GM19351 (cell line): ENCODE results near the gene GCNT4.
"Not testable (repeated sequence)": the region's sequence is repeated elsewhere in the genome, so short reads cannot be mapped to it uniquely, and the experiment has no call there.

ENCODE experiments used
- ATAC-seq: cut with Tn5 transposase; IDR thresholded peaks from one replicate; pipeline ENCODE4 v1.9.1; 2021; ENCODE audit warnings: mild to moderate bottlenecking, moderate library complexity; ENCODE audit not compliant: unreplicated experiment

GCNT4 gene, protein sequence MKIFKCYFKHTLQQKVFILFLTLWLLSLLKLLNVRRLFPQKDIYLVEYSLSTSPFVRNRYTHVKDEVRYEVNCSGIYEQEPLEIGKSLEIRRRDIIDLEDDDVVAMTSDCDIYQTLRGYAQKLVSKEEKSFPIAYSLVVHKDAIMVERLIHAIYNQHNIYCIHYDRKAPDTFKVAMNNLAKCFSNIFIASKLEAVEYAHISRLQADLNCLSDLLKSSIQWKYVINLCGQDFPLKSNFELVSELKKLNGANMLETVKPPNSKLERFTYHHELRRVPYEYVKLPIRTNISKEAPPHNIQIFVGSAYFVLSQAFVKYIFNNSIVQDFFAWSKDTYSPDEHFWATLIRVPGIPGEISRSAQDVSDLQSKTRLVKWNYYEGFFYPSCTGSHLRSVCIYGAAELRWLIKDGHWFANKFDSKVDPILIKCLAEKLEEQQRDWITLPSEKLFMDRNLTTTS

DNA sequence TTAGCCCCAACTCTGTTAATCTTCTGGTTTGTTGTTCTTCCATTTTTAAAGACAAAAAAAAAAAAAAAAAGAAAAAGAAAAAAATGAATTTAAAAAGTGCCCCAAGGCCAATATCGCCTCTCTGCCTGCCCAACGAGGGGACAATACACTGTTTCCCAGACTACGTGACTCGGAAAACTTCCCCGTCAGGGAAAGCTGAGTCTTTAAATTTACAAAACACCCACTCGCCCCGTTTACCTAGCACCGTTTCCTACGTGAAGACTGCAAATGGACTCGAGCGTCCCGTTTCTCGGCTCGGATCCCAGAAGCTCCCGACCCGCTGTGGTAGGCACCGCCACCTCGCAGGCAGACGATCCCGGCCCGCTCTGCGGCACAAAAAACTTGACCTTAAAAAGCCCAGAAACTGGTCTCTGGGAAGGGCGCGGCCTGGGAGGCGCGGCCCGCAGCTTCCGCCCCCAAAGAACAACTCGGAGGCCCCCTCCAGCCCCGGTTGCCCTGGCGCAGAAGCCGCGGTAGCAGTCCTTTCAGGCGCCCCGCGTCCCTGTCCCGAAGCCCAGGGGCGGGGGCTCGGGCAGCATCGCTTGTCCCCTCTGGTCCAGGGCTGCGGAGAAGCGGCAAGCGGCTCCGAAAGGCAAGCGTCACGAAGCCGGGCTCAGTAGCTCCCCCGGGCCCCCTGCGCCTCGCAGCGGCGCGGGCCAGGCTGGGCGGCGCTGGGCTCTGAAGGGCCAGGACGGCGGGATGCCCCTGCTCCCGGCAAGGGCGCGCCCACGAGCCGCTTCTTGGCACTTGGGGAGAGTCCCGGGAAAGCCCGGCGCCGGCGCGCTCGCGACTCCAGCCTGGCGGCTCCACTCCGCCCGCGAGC, at the start of gene GCNT4:
Gene GCNT4 (minus strand): TSS at position 367 of the 862 bp plus-strand sequence. CDS start 22,521 bp downstream, outside the sequence.
- ATAC-seq, result no peak

DNA sequence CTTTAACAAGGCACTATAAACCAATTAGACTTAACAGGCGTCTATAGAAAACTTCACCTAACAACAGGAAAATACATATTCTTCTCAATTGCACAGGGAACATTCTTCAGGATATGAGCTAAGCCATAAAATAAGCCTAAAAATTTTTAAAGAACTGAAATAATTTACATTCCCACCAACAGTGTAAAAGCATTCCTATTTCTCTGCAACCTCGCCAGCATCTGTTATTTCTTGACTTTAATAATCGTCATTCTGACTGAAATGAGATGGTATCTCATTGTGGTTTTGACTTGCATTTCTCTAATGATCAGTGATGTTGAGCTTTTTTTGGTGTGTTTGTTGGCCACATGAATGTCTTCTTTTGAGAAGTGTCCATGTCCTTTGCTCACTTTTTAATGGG, 43.6 kb upstream of the GCNT4 start:
- ATAC-seq, result not testable (repeated sequence)

DNA sequence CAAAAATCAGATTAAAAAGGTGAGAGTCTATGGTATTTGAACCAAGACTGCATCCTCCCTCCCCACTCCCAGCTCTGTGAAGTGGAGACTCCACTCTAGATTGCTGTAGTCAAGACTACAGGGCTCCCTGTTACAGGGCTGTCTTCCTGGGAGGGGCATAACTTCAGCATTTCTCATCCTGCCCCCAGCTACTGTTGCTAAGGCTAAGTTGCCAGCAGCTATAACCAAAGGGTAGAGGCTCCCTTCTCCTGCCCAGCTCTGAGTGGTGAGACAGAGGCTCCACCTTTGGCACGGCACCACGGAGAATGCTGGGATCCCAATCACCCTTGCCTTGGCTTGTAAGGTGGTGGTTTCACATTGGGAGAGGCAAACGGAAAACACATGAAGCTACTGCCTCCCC, 39.2 kb upstream of the GCNT4 start:
- no peak for ATAC-seq

DNA sequence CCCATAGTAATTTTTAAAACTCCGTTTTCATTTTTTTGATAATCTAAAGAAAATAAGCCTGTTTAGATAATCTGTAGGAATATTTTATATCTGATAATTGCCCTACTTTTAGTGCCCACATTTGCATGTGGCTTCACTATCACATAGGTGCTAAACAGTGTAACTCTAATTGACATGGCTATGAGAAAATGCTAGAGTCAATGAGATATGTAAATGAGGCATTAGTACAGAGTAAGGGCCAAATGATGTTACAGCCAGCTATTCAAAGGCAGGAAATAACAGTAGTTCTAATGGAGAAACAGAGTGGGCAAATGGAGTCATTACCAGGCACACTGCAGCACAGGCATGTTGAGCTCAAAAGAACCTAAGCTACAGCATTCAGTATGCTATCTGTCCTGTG, 37.3 kb upstream of the GCNT4 start:
- no peak for ATAC-seq

DNA sequence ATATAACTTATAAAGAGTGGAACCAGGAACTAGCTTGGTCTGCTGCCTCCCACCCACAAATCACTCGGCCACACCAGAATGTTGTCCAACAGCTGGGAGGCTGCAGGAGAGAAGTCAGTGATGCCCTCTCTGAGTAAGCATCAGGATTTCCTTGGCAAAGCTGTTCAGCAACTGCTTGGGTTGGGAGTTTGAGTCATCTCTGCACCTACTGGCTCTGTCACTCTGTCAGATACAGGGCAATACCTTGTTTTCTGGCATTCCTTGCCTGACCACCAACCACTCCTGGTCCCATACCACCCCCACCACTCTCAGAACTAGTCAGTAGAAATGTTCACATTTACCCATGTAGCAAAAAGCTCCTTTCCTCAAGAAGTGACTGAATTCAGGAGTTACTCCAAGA, 36.8 kb upstream of the GCNT4 start:
- no peak for ATAC-seq

DNA sequence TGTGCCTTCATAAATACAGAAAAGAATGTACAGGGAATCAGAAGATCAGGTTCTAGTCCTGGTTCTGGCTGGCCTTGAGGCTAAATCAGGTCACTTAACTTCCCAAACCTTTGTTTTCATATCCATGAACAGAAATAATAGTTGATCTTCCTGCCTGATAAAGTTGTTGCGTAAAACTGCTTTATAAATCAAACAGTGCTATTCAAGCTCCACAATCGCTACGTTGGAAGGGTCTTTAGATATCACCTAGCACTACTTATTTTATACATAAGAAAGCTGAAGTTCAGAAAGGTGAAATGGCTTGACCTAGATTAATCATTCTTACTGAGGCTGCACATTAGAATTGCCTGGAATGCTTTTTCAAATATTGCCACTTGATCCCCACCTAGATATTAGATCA, 36.3 kb upstream of the GCNT4 start:
- no peak for ATAC-seq

DNA sequence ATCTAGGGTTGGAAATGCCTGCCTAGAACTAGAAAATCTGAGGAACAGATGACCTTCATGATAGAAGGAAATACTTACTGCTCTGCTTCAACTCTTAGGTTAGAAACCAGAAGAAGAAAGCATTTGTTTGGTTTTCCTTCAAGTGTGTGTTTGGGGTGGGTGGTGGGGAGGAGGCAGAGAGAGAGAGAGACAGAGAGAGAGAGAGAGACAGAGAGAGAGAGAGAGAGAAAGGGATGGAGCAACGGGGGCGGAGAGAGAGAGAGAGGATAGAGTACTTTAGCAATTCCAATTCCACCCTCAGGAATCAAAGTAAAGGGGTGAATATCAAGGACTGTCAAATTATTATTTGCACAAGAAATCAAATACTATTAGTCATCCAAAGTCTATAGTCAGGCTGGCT, 29.2 kb upstream of the GCNT4 start:
- no peak for ATAC-seq

DNA sequence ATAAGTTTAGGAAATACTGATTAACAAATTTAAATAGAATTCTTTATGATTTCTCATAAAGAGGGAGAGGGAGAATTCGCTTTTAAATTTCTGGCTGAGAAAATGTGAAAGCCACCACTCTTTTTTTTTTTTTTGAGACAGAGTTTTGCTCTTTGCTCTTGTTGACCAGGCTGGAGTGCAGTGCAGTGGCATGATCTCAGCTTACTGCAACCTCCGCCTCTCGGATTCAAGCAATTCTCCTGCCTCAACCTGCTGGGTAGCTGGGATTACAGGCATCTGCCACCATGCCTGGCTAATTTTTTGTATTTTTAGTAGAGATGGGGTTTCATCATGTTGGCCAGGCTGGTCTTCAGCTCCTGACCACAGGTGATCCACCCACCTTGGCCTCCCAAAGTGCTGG, 27.0 kb upstream of the GCNT4 start:
- not testable (repeated sequence) for ATAC-seq

DNA sequence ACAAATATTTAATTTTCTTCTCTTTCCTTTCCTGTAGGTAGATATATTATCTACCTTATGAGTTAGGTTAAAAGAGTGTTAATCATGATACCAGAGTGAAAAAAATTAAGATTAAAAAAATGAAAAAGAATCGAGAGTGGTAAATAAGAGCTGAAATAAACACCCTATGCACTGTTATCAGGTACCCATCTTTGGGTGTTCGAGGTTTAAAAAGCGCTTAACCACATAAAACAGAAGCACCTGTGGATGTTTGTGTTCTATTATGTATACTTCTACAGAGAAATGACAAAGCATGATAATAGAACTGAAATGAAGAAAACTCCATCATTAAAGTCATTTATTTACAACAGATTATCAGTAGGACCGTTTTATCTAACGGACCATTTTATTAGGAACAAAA, 25.7 kb upstream of the GCNT4 start:
- ATAC-seq, result no peak

DNA sequence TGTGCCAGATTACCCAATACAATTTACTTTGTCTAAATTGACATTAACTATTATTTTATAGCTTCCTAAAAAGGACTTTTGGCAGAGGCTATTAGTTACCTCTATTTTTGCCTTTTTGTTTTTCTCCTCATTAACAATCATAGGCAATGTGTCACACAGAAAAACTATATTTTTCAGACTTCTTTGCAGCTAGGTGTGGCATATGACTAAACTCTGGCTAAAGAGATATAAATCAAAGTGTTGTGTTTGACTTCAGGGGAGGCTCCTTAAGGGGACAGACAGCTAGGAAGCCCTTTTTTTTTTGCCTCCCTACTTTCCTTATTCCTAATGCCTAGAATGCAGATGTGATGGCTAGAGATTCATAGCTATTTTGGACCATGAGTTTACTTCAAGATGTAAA, 19.7 kb upstream of the GCNT4 start:
- no peak for ATAC-seq

DNA sequence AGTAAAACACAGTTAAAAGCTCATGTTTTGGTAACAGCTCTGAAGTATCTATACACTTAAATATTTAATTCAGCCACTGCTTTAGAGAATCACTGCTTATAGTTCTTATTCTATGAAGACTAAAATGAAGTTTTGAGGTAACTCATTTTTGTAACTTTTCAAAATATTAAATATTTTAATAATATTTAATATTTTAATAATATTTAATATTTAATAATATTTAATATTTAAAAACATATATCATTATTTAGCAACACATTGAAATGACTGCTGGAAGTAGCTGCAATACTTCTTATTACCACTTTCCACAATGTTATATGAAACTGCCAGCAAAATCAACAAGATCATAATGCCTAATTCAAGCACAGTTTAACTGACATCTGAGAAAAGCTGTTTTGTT, 18.7 kb upstream of the GCNT4 start:
- no peak for ATAC-seq

DNA sequence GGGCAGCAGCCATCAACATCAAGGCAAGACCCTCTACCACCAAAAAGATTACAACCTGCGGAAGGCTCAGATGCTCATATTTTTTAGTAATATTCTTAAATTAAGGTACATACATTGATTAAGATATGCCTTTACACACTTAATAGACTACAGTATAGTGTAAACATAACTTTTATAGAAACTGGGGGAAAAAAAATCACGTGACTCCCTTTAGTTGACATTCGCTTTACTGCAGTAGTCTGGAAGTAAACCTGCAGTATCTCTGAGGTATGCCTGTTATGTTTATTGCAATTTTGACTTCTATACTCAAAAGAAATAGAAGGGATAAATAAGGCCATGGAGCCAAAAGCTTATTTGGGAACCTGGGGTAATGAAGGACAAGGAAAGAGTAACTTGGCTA, 15.1 kb upstream of the GCNT4 start:
- no peak for ATAC-seq

DNA sequence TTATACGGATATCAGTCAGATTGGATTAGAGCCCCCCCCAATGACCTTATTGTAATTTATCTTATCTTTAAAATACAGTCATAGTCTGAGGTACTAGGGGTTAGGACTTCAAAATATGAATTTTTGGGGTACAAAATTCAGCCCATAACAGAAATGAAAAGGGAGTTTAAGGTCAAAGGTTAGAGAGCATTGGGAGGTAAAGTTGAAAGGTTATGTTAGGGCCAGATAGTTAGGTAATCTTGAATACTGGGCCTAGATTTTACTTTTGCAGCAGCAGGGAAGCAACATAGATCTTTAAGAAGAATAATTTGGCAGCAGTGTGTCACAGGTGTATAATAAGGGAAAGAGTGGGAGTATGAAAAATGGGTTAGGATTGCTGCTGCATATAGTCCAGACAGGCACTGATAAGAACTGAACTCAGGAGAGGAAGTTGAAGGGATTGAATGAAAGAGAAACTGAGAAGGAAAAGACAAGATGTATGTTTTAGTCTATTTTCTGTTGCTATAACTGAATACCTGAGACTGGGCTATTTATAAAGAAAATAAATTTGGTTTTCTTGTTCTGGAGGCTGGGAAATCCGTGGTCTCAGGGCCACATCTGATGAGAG, 10.7 kb upstream of the GCNT4 start:
- no peak for ATAC-seq

DNA sequence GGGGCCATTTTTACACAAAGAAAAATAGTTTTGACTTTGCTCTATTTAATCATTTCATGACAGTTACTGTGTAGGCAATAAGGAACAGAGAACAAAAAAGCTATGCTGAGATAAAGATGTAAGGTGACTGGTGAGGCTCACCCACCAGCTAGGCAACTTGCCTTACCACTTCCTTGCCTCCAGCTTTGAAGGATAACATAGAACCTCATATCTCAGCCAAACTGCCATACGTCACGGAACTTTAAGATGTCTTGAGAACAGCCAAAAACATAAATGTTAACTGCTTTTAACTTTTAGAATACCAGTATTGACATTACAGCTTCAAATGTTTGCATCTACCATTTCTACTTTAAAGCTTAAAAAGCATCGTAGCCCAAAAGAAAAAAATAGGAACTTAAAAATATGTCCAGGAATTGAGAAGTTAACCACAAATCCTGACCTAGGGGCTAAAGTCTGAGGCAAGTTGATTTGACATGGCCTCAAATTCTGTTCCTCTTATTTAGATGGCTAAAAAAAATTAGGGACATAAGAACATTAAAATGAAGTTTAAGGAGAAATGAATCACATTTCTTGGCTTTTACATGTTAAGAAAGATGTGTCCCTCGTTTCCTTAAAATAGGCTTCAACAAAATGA, 7.7 kb upstream of the GCNT4 start:
- no peak for ATAC-seq

DNA sequence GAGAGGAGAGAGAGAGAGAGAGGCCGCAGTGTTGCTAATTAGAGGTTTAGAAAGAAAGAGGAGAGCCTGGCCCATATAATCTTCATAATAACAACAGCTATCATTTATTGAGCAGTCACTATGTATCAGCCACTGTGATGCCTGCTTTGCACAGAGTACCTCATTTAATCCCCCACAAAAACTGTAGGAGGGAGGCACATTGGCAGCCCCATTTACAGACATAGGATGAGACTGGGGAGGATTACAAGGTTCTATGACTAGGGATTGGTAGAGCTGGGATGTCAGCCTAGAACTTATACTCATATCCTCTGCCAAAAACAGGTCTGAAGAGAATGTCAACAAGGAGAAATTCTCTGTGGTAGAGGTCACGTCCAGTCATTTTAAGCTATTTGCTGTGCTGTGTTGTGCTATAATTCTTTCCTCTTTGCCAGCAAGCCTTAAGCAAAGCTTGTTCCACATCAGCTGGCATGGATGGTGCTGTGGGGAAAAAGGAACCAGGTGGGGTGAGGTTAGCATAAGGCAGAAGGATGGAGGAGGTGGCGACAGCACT, 6.7 kb upstream of the GCNT4 start:
- ATAC-seq, result no peak

DNA sequence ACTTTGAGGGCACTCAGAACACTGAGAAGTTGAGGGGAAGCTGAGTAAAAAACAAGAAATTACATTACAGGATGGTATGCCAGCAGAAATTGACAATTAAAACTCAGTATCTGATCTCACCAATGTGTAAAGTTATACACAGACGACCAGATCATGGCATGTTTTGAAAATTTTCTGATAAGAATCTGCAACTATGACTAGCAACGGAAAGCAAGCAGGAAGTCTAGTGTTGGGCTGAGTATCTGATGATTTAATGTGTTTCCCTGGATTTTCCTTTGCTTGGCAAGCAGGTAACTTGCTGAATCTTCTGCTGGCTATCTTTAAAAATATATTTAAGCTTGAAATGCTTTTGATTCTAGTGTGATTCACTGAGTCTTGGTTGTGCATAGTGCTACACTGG, 5.2 kb upstream of the GCNT4 start:
- no peak for ATAC-seq

DNA sequence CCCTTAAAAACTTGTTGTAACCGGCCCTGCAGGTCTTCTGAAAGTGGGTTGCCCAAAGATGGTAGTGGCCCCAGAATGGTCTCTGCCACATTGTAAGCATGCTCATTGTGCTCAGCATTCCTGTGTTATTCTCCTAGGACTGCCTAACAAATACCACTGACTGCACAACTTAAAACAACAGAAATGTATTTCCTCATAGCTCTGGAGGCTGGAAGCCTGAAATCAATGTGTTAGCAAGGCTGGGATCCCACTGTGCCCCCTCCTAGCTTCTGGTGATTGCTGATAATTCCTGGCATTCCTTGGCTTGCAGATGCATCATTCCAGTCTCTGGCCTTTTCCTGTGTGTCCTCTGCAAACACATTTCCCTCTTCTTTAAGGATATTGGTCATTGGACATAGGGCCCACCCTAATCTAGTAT, 3.4 kb upstream of the GCNT4 start:
- ATAC-seq, result no peak

DNA sequence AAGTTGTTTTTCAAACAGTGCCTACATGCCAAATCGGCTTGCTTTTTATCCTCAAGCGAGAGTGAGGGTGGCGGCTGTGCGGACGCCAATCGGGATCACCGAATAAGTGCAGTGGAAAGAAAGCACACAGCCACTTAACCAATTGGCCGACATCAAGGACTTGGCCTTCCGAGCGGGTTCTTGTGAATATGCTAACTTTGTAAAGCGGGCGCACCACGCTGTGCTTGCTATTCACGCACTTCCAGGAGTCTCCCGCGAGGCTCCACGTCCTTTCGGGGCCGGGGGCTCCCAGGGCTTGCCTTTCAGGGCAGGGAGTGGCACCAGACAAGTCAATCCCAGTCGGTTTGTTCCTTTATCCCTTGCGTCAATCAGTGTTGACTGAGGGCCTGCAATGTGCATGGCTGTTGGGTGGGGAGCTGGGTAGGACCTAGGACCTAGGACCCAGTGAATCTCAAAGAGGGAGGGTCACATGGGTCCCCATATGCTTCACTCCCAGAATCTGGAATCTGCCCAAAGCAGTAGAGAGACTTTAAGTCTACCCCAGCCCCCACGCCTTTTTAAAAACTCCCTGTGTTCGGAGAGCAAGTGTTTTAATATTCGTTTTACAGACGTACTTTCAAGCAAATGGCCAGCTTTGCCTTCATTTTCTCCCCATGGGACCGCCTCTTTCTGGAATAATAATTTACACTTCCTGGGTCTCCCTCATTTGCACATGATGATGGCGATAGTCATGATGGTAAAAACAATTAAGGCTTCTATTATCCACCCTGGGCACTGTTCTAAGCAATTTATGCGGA, 2.0 kb upstream of the GCNT4 start:
- no peak for ATAC-seq

DNA sequence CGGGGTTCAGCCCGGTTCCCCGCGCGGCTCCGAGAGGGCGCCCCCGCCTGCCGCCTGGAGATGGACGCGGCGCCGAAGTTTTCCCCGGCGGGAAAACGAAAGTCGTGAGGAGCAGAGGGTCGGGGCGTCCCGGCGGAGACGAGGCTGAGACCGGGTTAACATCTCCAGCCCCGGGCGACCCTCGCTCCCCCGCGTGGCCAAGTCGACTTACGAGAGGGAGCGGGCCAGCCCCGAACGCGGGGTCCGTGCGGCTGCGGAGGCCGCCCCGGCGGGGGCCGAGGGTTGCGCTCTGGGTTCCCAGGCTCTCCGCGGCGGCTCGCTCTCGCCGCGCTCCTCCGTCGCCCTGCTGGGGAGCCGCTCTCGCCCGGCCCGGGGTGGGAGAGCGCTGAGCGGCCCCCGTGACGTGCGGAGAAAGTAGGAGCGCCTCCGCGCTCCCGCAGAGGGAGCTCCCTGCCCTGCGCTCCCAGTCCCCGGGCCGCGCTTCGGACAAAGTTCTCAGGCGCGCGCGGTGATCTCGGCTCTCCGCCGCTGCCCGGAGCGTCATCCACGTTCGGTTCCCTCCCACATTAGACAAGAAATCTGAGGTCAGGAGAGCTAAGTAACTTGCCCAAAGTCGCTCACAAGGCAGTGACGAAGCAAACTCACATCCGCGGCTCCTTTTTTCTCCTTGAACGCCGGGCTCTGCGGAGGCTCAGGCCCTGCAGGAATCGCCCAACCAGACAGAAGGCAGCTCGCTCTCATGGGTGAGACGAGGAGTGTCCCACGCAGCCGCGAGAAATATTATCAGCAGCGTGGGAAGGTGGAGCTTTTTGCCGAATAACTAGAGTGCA, 1.2 kb upstream of the GCNT4 start:
- ATAC-seq, result no peak
